Testis (tissue), 3 donors: ENCODE data around the gene CARMIL3. TPM values are rescaled to one million over a fixed set of nuclear protein-coding genes. Genes with fewer than 3 reads are reported as not detected.
A peak's percentile ranks its signal among the peaks of the same experiment; 100 is the strongest.

Source experiments
- DNase-seq: peaks from one replicate; pipeline ENCODE4 v3.0.0-alpha.2; 2019
- H3K27ac ChIP-seq, 2 donors: fragments of 200-600 bp; sonication (generic); one replicate each; pipeline ENCODE4 v1.5.1; 2019
- H3K27me3 ChIP-seq: fragments of 200-600 bp; sonication (generic); one replicate; pipeline ENCODE4 v1.5.1; 2019
- H3K36me3 ChIP-seq: fragments of 200-600 bp; sonication (generic); one replicate; pipeline ENCODE4 v1.5.1; 2017; ENCODE audit warnings: low read depth; ENCODE audit errors: missing control alignments
- H3K4me1 ChIP-seq: fragments of 200-600 bp; sonication (generic); one replicate; pipeline ENCODE4 v1.5.1; 2019
- H3K4me3 ChIP-seq, 2 donors: fragments of 200-600 bp; sonication (generic); one replicate each; pipeline ENCODE4 v1.5.1; 2017 to 2019
- H3K9me3 ChIP-seq: fragments of 200-600 bp; sonication (generic); one replicate; pipeline ENCODE4 v1.5.1; 2017
- CTCF ChIP-seq, 3 experiments: fragments of 450-650 bp in 2 of 3; fragments of 200-600 bp in 1 of 3; sonication (generic) in 1 of 3; IDR thresholded peaks; one replicate each; pipeline ENCODE4 v1.5.1; 2016 to 2019; ENCODE audit warnings: antibody characterized with exemption in 3 of 3, mild to moderate bottlenecking in 2 of 3, moderate library complexity in 1 of 3
- POLR2A ChIP-seq: fragments of 450-650 bp; IDR thresholded peaks from one replicate; pipeline ENCODE4 v1.6.1; 2017; ENCODE audit warnings: antibody characterized with exemption, mild to moderate bottlenecking, moderate library complexity
- WGBS, 2 donors: methylation state at CpG; one replicate each; pipeline ENCODE4 v1.1.5; 2018; 5-methylcytosine and 5-hydroxymethylcytosine counted together
- intact Hi-C: fragments of 100-400 bp; cut with DNase I; formaldehyde crosslinking; loops from one replicate; pipeline ENCODE4 v1.15.1; 2023; ENCODE audit warnings: low total_unique reads
- polyA plus RNA-seq: library from polyadenylated mRNA; stranded (reverse); fragments of 350-450 nt; fragmentation: Illumina TruSeq; extraction: RNeasy Lipid Tissue Mini Kit (QIAGEN cat#74804); gene quantifications from one replicate; pipeline ENCODE4 v1.2.3, GENCODE V29; 2014; ENCODE audit warnings: low read depth, low replicate concordance; ENCODE audit not compliant: insufficient read depth
- total RNA-seq, 2 donors: library from RNA; depleted of rRNA; stranded (reverse); fragments of >200 nt; gene quantifications; one replicate each; pipeline ENCODE4 v1.2.3, GENCODE V29; 2016

CARMIL3 gene
- total and polyA plus RNA-seq, 3 donors from 2014 or later: 6.8 to 8.6 (median 7.7) TPM

DNA sequence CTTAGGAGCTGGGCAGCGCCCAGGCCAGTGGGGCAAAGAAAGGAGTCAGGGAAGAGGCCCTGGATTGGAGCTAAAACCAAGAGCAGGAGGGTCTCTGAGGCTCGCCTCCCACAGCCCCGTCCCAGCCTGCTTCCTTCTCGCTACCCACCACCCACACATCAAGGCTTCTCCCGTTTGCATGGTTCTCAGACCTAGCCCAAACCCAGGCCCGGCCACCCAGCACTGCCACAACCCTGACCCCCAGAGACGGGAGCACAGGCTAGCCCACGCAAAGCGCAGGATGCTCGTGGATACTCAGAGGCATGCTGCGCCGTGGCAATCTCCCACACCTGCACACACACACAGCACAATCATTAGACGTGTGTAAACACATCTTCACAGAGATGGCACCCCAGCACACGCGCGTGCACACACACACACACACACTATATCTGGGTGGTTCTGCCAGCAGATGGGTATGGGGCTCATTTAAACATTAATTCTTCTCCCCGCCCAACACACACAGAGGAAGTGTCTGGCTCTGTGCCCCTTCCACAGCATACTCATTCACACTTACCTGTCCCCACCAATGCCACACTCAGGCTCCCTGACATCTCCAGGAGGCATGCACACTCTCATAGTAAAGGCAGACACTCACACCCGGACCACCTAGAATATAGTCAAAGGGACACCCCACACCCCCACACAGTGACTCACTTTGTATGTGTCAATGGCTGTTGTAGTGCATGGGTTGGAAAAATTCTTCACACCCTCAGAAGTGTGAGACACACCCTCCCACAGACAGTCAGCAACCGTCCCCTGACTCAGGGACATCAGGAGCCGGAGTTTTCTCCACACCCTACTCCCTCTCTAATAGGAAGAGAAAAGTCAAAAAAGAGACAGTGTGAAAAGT lies 1.1 kb downstream of the CARMIL3 start:
- H3K36me3 ChIP-seq: no peaks in the 10 kb centered on the region
- TF ChIP-seq POLR2A: no peak
- no peak for TF ChIP-seq CTCF (IDR thresholded peaks at IDR 0.05)
- H3K27me3 ChIP-seq: no peaks in the 10 kb centered on the region
- H3K27ac ChIP-seq: no peak overlapping the region
- peaks cover 8% of the 10 kb centered on the region for H3K4me1 ChIP-seq
- H3K4me3 ChIP-seq: peak overlapping the region; percentile 64 to 70
- H3K9me3 ChIP-seq: no peaks in the 10 kb centered on the region
- DNase-seq: no peak
- WGBS, 2 donors: 27 to 45% methylated on average over 15 to 20 of the region's 20 CpGs
- intact Hi-C loops: no loop called here

DNA sequence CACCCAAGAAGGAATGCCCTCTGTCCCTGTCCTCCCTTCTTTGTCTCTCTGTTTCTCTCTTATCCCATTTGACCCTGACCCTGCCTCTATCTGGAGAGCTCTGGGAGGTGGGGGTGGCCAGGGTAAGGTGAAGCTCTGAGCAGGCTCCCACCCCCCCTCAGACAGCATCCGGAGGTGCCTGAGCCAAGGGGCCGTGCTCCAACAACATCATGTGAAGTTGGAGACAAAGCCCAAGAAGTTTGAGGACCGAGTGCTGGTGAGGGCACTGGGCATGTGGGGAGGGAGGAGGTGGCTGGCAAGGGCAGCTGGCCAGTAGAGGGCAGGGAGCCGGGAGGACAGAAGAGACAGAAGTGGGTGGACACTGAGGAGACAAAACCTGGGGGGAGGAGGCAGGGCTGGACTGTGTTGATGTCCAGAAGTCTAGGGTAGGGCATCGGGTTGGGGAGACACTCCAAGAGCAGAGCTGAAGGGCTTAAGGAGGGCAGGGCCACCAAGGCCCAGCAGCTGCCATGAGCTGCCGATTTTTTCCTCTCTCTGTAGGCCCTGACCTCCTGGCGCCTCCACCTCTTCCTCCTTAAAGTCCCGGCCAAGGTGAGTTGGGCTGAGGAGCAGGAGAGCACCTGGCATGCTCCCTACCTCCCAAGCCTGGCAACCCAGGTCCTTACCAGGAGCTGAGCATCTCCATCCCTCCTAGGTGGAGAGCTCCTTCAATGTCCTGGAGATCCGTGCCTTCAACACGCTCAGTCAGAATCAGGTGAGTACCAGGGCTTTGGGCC lies 1.9 kb downstream of the CARMIL3 start:
- Histone ChIP-seq H3K4me3 (no peak overlapping the region), H3K27me3 (no peaks in the 10 kb centered on the region), H3K9me3 (no peaks in the 10 kb centered on the region), H3K27ac (no peak overlapping the region), H3K36me3 (no peaks in the 10 kb centered on the region), H3K4me1 (peaks cover 8% of the 10 kb centered on the region)
- TF ChIP-seq POLR2A: no peak
- TF ChIP-seq CTCF (IDR thresholded peaks at IDR 0.05): no peak
- DNase-seq: no peak
- WGBS, 2 donors: 73 to 83% methylated on average over 8 to 10 of the region's 10 CpGs
- intact Hi-C loops: no loop called here

- TF ChIP-seq POLR2A (no peak), CTCF (IDR thresholded peaks at IDR 0.05) (no peak)
- H3K4me3 ChIP-seq: no peak overlapping the region
- H3K27ac ChIP-seq: no peak overlapping the region
- H3K9me3 ChIP-seq: no peaks in the 10 kb centered on the region
- peaks cover 8% of the 10 kb centered on the region for H3K4me1 ChIP-seq
- no peaks in the 10 kb centered on the region for H3K27me3 ChIP-seq
- H3K36me3 ChIP-seq: no peaks in the 10 kb centered on the region
- intact Hi-C loops: no loop called here
- 87% methylated on average over 6 of the region's 6 CpGs; no CpG with 5 or more reads in 1 of the 2 donors for WGBS, 2 donors
- DNase-seq: no peak
Observed at GRCh38 chr14:24054324-24054641, 2.5 kb downstream of the CARMIL3 start.

- no peak overlapping the region for H3K4me3 ChIP-seq
- 83 to 92% methylated on average over 8 to 9 of the region's 9 CpGs for WGBS, 2 donors
Observed at GRCh38 chr14:24054646-24055045, 2.8 kb downstream of the CARMIL3 start.

More at GRCh38 chr14:24054646-24055045, 2.8 kb downstream of the CARMIL3 start:
- Histone ChIP-seq H3K36me3 (no peaks in the 10 kb centered on the region), H3K27ac (no peak overlapping the region), H3K9me3 (no peaks in the 10 kb centered on the region), H3K4me1 (peaks cover 8% of the 10 kb centered on the region), H3K27me3 (no peaks in the 10 kb centered on the region)
- no peak for DNase-seq
- intact Hi-C loops: no loop called here
- TF ChIP-seq POLR2A (no peak), CTCF (IDR thresholded peaks at IDR 0.05) (no peak)
